GM12878 (cell line): ENCODE data around the gene CSF1. TPM values are rescaled to one million over a fixed set of nuclear protein-coding genes. Genes with fewer than 3 reads are reported as not detected.

Source experiments
- ATAC-seq: fragments of 200-7000 bp; cut with Tn5 transposase; 3 replicates; pipeline ENCODE4 v1.9.1; 2020; ENCODE audit warnings: mild to moderate bottlenecking, moderate library complexity
- BruUV-seq: library from RNA; stranded (reverse); fragments of 400-500 nt; replicated peaks from 2 replicates; lab custom pipeline; 2021; lab: Mats Ljungman, UMichigan
- CTCF ChIA-PET: fragments of 300-600 bp; sonication (Branson Sonifier 250); formaldehyde crosslinking; extraction: SDS; loops from one replicate; lab custom pipeline; 2021; ENCODE audit warnings: inconsistent platforms; lab: Yijun Ruan, JAX
- POLR2A ChIA-PET: fragments of 350-600 bp; formaldehyde crosslinking; extraction: SDS; loops from one replicate; lab custom pipeline; 2021; ENCODE audit warnings: inconsistent platforms; lab: Charles Lee
- RAD21 ChIA-PET: fragments of 300-600 bp; sonication (Branson Sonifier 250); formaldehyde crosslinking; loops from one replicate; lab custom pipeline; 2023; ENCODE audit warnings: antibody characterized with exemption; ENCODE audit not compliant: unreplicated experiment; lab: Charles Lee
- SMC1A ChIA-PET: fragments of 300-600 bp; sonication (Branson Sonifier 250); formaldehyde crosslinking; loops from one replicate; lab custom pipeline; 2023; ENCODE audit not compliant: unreplicated experiment, uncharacterized antibody; lab: Charles Lee
- DNase-seq: peaks from one replicate; pipeline ENCODE4 v3.0.0-alpha.2; 2011; ENCODE audit warnings: low read depth, low spot score
- FAIRE-seq: peaks from 3 replicates; lab custom pipeline; 2011; peaks lifted over from hg19 to GRCh38; lab: Jason Lieb, UNC
- H2AFZ ChIP-seq: 2 replicates; pipeline ENCODE4 v1.6.0; 2011; ENCODE audit warnings: low read depth, low read length, control low read depth; ENCODE audit not compliant: control insufficient read depth
- H3K27ac ChIP-seq: 2 replicates; pipeline ENCODE4 v1.5.1; 2011; ENCODE audit warnings: control low read depth; ENCODE audit not compliant: control insufficient read depth, insufficient read depth
- H3K27me3 ChIP-seq, 2 experiments: replicated peaks in 1 of 2; 2 replicates each; pipeline versions ENCODE4 v1.6.0 to v1.6.1; 2011; ENCODE audit warnings: low read length in 1 of 2; ENCODE audit not compliant: control insufficient read depth in 2 of 2, insufficient read depth in 2 of 2
- H3K36me3 ChIP-seq, 2 experiments: 2 replicates each; pipeline ENCODE4 v1.5.1; 2011; ENCODE audit warnings: low read length in 1 of 2; ENCODE audit not compliant: control insufficient read depth in 2 of 2, insufficient read depth in 2 of 2
- H3K4me1 ChIP-seq: 2 replicates; pipeline ENCODE4 v1.6.1; 2011; ENCODE audit warnings: mild to moderate bottlenecking, low read length, moderate library complexity, mixed read lengths; ENCODE audit not compliant: control insufficient read depth, insufficient read depth
- H3K4me2 ChIP-seq: 2 replicates; pipeline ENCODE4 v1.6.0; 2011; ENCODE audit warnings: control low read depth; ENCODE audit not compliant: control insufficient read depth, insufficient read depth
- H3K4me3 ChIP-seq: fragments of 200-600 bp; sonication (generic); 2 replicates; pipeline ENCODE4 v1.5.1; 2016
- H3K79me2 ChIP-seq: 2 replicates; pipeline ENCODE4 v1.6.0; 2011; ENCODE audit warnings: low read length; ENCODE audit not compliant: control insufficient read depth, insufficient read depth
- H3K9ac ChIP-seq: 2 replicates; pipeline ENCODE4 v1.8.0; 2011; ENCODE audit warnings: low read length, control low read depth, mixed read lengths; ENCODE audit not compliant: control insufficient read depth, insufficient read depth
- H3K9me3 ChIP-seq: replicated peaks from 3 replicates; pipeline ENCODE4 v1.5.1; 2011; ENCODE audit warnings: mild to moderate bottlenecking, low read length; ENCODE audit not compliant: control insufficient read depth, insufficient read depth
- H4K20me1 ChIP-seq: 2 replicates; pipeline ENCODE4 v1.6.0; 2011; ENCODE audit not compliant: control insufficient read depth, insufficient read depth
- POU2F2 ChIP-seq: IDR thresholded peaks from 3 replicates; pipeline ENCODE4 v1.6.1; 2011; ENCODE audit warnings: low read depth, mild to moderate bottlenecking, low read length, borderline replicate concordance
- TARDBP ChIP-seq: IDR thresholded peaks from 2 replicates; pipeline ENCODE4 v1.6.1; 2016; ENCODE audit warnings: borderline replicate concordance
- ZNF592 ChIP-seq: fragments of 450-650 bp; IDR thresholded peaks from 2 replicates; pipeline ENCODE4 v1.6.1; 2017; ENCODE audit warnings: mild to moderate bottlenecking, moderate library complexity
- WGBS: methylation state at CpG from one replicate; pipeline ENCODE4 v1.1.6; 2016; ENCODE audit warnings: low lambda C conversion rate; ENCODE audit not compliant: insufficient replicate concordance, insufficient coverage; ENCODE audit errors: missing lambda C conversion rate; 5-methylcytosine and 5-hydroxymethylcytosine counted together
- in situ Hi-C: fragments of 300-500 bp; cut with MboI; formaldehyde crosslinking; loops from 9 replicates; pipeline ENCODE4 v1.14.3; 2018; ENCODE audit warnings: mixed read lengths
- intact Hi-C: fragments of 100-400 bp; cut with micrococcal nuclease; formaldehyde crosslinking; loops from one replicate; pipeline ENCODE4 v1.14.2; 2022; ENCODE audit not compliant: unreplicated experiment
- polyA plus RNA-seq, 11 experiments: library from polyadenylated mRNA; depleted of rRNA in 4 of 11; unstranded in 6 of 11; stranded (reverse) in 5 of 11; fragments of >200 nt; fragmentation: Nextera tagmentation in 4 of 11; fragmentation: Illumina TruSeq in 1 of 11; extraction: Ambion mirVana in 4 of 11; extraction: Trizol in 1 of 11; gene quantifications; 1 replicate in 1 of 11; 2 replicates in 10 of 11; pipeline versions ENCODE4 v1.2.1 to v1.2.3, GENCODE V29; 2011 to 2016; ENCODE audit warnings: inconsistent platforms in 2 of 11, missing spikeins in 2 of 11, low read depth in 1 of 11
- total RNA-seq, 4 experiments: library from RNA; depleted of rRNA in 3 of 4; stranded (reverse); fragments of >200 nt in 3 of 4; fragmentation: Illumina TruSeq in 1 of 4; extraction: Trizol in 1 of 4; gene quantifications; 2 replicates each; pipeline versions ENCODE4 v1.2.1 to v1.2.3, GENCODE V29; 2013 to 2021
- TF ChIP-seq, protein P1 (sequence below): fragments of 450-650 bp; IDR thresholded peaks from 2 replicates; pipeline ENCODE4 v1.6.1; 2017; ENCODE audit warnings: mild to moderate bottlenecking

Gene CSF1
- total and polyA plus RNA-seq, 10 of the 15 experiments (the other 5 are each of a cell fraction or from before 2014, with no cell fraction given): 1.2 to 32.4 (median 13.0) TPM

- intact Hi-C loops: no loop called here
- Histone ChIP-seq H3K4me3 (no peak overlapping the region), H4K20me1 (no peaks in the 10 kb centered on the region), H3K9me3 (no peaks in the 10 kb centered on the region), H3K27ac (no peak overlapping the region), H3K79me2 (no peaks in the 10 kb centered on the region), H3K27me3 (no peaks in the 10 kb centered on the region; a peak in 1 of 4 replicates), H3K4me1 (no peaks in the 10 kb centered on the region), H3K36me3 (no peaks in the 10 kb centered on the region), H2AFZ (no peak overlapping the region), H3K4me2 (no peak overlapping the region), H3K9ac (no peak overlapping the region)
- in situ Hi-C loops: no loop called here
- TF ChIP-seq TARDBP (no peak), POU2F2 (no peak), ZNF592 (no peak)
- TF ChIP-seq, protein P1, sequence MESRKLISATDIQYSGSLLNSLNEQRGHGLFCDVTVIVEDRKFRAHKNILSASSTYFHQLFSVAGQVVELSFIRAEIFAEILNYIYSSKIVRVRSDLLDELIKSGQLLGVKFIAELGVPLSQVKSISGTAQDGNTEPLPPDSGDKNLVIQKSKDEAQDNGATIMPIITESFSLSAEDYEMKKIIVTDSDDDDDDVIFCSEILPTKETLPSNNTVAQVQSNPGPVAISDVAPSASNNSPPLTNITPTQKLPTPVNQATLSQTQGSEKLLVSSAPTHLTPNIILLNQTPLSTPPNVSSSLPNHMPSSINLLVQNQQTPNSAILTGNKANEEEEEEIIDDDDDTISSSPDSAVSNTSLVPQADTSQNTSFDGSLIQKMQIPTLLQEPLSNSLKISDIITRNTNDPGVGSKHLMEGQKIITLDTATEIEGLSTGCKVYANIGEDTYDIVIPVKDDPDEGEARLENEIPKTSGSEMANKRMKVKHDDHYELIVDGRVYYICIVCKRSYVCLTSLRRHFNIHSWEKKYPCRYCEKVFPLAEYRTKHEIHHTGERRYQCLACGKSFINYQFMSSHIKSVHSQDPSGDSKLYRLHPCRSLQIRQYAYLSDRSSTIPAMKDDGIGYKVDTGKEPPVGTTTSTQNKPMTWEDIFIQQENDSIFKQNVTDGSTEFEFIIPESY: no peak
- CTCF ChIA-PET: no interaction called here
- 37% methylated on average over 6 of the region's 6 CpGs for WGBS
- POLR2A ChIA-PET: no interaction called here
- SMC1A ChIA-PET: no interaction called here
- RAD21 ChIA-PET: interaction anchor here (0.8 to 1.2 kb wide), 2 partner anchors 33 to 171 kb away, joined by 3 read pairs; no protein-coding TSS in a partner anchor
- BruUV-seq: no TSS peak
- no peak for FAIRE-seq
- DNase-seq: no peak
- no peak for ATAC-seq
These were observed 35.9 kb downstream of the CSF1 start for GRCh38 chr1:109946511-109946910.
